ELF-1 (cell line): ENCODE results near the gene INPP5A.
"Not testable (repeated sequence)": the region's sequence is repeated elsewhere in the genome, so short reads cannot be mapped to it uniquely, and the experiment has no call there.

ENCODE experiments used
- DNase-seq: peaks from one replicate; pipeline ENCODE4 v3.0.0-alpha.2; 2016; ENCODE audit warnings: low read depth, low spot score

INPP5A gene

GRCh38 chr10:132780356-132780755 is 242.8 kb downstream of the INPP5A start:
- DNase-seq = no peak

DNA sequence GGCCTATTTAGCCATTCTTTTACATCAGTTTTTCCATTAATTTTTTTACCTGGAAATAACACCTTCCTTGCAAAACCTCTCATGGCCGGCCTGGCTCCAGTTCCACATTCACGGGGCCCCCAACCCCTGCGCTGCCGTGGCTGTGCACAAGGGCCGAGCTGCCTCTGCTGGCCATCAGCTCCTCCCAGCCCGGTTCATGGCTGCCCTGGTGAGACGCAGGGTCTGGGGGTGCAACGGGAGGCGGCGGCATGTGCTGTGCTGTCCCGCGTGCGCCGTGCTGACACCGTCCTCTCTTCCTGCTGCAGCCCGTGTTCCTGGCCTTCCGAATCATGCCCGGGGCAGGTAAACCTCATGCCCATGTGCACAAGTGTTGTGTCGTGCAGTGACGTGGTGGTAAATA is 244.0 kb downstream of the INPP5A start:
- no peak for DNase-seq

- DNase-seq = peak; percentile 55
These were observed 245.8 kb downstream of the INPP5A start for GRCh38 chr10:132783165-132783939.

GRCh38 chr10:132783940-132784865 is 246.6 kb downstream of the INPP5A start:
- DNase-seq = no peak

DNA sequence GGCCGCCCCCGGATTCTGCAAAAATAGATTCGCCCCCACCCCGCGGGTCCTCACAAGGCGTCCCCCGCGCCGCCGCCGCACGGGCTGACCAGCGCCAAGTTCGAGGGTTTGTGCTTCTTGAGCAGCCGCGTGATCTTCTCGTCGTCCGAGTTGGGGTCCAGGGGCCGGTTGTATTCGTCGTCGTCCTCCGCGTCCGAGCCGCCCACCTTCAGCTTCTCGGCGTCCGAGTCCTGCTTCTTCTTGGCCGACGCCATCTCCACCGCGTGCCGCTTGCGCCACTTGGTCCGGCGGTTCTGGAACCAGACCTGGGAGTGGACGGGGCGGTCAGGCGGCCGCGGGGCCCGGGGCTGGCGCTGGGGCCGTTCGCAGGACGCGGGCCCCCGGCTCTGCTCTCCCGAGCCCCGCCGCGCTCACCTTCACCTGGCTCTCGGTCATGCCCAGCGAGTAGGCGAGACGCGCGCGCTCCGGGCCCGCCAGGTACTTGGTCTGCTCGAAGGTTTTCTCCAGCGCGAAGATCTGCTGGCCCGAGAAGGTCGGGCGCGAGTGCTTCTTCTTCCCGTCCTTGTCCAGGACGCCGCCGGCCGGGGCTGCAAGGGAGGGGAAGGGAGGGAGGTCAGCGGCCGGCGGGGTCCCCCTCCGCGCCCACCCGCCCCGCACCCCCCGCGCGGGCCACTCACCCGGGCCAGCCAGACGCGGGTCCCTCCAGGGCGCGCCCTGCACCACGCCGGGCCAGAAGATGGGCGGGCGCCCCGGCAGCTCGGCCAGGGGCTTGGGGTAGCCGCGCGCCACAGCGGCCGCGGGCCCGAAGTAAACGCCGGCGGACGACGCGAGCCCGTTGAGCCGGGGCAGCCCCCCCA is 247.5 kb downstream of the INPP5A start:
- no peak for DNase-seq

GRCh38 chr10:132785723-132786475 is 248.3 kb downstream of the INPP5A start, which contains the start of gene NKX6-2:
Gene NKX6-2 (minus strand): TSS chr10:132786147. CDS start chr10:132785948, 199 bp downstream.
- no peak for DNase-seq

- DNase-seq = no peak
These were observed 248.9 kb downstream of the INPP5A start for GRCh38 chr10:132786476-132786883.

DNA sequence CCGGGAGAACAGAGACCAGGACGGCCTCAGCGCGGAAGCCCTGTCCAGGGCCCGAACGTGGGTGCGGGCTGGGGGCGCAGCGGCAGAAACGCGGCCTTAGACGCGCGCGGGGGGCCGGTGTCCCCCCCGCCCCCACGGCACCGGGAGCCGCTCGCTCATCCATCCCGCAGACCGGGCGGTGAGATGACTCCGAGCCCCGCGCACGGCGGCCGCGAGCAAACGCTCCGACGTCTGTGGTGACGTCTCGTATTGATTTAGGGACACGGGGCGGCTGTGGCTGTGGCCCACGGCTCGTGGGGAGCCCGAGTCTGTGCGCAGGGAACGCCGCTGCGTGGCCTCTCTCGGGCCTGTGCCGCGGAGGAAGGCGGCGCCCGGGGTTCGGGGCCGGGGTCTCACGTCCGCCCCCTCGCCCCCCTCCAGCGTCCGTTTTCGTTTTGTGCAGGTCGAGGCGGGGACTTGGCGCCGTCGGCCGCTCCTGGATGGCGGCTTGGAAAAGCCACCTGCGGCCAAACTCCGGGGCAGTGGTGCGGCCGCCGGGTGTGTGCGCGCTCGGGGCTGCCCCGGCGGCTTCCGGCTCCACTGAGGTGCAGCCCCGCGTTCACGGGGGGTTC is 249.4 kb downstream of the INPP5A start:
- DNase-seq = peak; percentile 45

DNA sequence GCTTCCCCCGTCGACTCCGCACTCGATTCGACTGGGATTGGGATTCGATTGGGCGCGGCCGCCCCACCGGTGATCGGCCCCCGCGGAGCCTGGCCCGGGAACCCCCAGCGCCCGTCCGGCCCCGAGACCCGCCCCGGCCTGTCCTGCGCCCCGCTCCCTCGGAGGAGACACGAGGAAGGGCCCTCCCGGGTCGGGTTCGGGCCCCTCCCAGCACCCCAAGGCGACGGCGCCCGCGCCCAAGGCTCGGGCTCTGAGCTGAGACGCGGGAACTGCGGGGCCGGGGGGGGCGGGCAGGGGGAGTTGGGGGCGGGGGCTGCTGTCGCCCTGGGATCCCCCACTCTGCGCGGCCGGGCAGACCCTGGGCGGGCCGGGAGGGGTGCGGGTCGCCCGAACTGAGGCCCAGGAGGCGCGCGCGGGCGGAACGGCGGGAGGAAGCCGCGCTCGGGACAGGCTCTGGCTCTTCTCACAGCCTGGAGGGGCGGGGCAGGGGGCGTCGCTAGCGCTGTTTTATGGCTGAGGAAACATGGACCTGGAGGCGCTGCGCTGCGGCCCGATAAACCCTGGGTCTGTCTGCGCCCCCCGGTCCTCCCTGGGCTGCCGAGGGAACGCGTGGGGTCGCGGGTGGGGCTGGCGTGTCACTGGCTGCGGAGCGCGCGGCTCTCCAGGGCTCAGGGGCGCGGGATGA is 250.1 kb downstream of the INPP5A start:
- DNase-seq = peak; percentile 64

DNA sequence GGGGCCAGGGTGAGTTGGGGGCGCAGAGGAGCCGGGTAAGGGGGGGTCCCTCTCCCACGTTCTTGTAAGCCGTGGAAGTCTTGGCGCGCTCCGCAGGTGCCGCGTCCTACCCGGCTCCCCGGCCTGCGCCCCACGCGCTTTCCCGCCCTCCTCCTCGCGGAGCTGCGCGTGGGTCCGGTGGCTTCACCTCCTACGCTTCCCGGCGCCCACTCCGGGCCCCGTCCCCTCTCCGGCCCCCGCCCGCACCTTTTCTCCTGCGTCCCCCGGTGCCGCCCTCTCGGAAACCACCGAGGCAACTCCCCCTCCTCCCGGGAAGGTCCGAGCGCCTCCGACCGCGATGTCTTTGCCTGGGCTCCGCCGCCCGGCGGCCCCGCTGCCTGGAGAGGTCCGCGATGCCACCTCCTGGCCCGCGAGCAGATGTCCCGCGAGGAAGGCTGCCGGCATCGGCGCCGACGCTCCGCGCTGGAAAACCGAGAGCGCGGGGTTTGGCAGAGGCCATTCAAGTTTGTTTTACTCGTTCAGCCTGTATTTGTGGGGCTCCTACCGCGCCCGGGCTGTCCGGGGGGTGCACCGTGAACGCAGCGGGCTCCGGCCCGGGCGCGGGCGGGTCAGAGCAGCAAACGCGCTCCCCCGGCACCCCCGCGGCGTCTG is 250.7 kb downstream of the INPP5A start:
- DNase-seq = no peak

DNA sequence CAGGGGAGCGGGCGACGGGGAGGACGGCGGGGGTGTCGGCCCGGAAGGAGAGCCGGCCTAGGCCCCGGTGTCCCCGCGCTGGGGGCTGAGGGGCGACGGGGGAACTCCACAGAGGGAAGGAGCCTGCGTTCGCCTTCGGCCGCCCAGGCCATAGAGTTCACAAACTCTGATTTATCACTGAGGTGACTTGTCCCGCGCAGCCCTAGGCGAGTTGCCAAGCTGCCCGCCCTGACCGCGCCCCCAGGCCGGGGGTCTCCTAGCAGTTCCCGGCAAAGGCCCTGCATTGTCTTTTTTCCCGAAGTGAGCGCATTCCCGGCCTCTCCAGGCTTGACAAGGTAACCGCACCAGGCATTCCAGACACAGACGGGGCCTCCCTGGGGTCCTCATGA is 251.2 kb downstream of the INPP5A start:
- DNase-seq = peak; percentile 51

DNA sequence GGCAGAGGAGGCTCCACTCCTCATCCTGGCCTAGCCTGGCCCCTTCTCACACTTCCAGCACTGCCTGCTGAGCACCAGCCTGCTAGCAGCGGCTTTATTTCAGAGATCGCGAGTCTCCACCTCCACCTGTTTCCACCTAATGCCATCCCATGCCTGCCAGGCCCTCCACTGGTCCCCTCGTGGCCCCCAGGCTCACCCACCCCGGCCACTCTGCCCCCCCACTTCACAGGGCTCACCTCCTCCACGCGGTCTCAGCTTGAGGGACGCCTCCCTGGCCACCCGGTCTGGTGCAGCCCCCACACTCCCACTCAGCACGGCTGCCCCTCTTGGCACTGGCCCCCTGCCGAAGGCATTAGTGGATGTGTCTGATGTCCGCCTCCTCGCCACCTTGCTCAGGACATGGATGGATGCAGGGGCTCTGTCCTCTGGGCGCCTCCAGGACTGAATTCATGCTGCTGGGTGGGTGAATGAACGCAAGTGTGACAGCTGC is 252.1 kb downstream of the INPP5A start:
- DNase-seq = no peak

DNA sequence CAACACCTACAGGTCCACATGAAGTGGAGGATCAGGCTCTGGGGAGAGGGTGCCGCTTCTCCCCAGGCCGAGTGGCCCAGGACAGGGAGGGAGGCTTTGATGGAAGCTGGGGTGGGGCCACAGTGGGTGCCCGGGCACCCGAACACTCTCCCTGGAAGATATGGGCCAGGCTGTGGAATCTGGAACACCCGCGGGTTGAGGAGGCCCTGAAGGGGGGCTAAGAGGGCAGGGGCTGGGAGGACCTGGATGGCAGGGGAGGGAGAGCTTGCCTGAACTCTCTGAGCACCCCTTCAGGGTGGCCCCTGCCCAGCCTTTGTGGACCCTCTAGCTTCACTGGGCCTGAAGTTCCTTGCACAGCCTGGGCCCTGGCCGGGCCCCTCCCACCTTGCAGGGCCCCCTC is 252.9 kb downstream of the INPP5A start:
- DNase-seq = no peak

DNA sequence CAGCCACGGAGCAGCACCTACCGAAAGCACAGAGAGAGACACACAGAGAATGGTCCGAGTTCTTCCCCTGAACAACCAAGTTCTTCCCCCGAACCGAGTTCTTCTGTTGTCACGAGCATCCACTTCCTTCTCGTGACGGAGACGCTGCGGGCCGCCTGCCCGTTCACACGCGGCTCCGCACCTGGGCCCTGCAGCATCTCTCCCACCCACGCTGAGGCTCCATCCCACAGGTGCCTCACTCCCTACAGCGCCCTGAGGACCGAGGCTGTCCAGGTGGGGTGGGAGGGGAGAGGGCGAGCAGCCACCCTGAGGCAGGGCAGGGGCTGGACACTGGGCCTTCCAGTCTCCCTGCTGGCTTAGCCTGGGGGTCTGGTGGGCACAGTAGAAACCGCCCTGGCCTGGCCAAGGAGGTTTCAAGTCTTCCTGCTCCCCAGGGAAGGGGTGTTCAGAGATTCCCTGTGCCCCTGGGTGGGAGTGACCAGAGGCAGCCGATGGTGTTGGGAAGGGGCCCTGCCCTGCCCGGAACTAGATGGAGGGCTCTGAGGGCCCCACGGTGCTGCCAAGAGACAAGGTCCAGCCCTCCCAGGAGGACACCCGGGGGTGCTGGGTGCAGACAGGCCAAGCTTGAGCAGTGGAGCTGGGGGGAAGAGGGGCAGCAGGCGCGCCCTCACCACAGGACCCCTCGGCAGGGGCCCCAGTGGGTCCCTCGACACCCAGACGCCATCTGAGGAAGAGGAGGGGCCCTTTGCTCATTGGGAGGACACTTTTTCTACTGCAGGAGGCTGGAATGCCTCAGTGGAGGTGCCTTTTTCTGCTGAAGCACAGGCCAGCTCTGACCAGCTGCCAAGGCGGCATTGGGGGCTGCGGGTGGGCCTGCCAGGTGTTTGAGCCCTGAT is 253.6 kb downstream of the INPP5A start:
- no peak for DNase-seq

DNA sequence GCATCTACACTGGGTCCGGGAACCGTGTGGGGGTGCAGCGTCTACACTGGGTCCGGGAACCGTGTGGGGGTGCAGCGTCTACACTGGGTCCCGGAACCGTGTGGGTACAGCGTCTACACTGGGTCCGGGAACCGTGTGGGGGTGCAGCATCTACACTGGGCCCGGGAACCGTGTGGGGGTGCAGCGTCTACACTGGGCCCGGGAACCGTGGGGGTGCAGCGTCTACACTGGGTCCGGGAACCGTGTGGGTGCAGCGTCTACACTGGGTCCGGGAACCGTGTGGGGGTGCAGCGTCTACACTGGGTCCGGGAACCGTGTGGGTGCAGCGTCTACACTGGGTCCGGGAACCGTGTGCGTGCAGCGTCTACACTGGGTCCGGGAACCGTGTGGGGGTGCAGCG is 254.5 kb downstream of the INPP5A start:
- DNase-seq = not testable (repeated sequence)

DNA sequence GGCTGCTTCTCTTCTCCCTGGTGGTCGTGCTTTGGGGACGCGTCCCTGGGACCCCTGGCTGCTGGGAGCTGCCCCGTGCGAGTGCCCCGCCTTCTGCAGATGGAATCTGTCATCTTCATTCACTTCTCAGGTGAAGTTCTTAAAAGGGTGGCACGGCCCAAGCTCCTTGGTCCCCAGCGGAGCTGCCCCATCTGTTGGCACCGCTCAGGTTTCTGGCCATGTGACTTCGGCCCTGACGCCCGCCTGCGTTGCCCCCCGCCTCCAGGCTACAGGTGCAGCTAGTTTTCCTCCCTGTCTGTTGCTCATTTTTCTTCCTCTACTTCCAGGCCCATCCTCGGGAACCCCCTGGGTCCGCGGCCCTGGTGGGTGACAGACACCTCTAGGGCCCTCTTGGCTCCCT is 255.2 kb downstream of the INPP5A start:
- no peak for DNase-seq

- no peak for DNase-seq
These were observed 255.6 kb downstream of the INPP5A start for GRCh38 chr10:132793213-132793612.
